GM12891 (cell line): ENCODE results near the gene ARHGEF11.

ENCODE experiments used
- POLR2A ChIP-seq: IDR thresholded peaks from 2 replicates; pipeline ENCODE4 v1.6.1; 2011; ENCODE audit warnings: low read depth, low read length, control low read depth
- POLR2AphosphoS5 ChIP-seq: IDR thresholded peaks from 2 replicates; pipeline ENCODE4 v1.6.1; 2011; ENCODE audit warnings: low read depth, low read length, control low read depth
- TAF1 ChIP-seq: IDR thresholded peaks from 2 replicates; pipeline ENCODE4 v1.6.1; 2011; ENCODE audit warnings: low read depth, low read length, control low read depth

DNA sequence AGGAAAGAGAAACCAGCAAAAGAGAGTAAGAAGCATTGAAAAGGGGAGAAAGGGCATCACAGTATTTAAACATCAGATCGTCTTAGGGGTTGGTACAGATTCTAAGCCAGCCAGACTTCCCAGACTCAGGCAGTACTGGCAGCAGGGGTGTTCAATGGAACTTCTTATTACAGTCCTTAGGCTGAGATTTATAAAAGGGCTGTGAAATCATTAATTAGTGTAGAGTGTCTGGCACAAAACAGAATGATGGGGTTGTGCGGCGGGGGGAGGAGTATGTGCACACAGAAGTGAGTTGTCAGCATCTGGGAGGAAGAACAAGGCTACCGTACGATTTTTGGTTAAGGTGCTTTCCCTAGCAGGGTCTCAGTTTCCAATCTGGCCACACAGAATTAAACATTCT lies 38.2 kb downstream of the ARHGEF11 start:
- TF ChIP-seq POLR2AphosphoS5 (no peak), POLR2A (no peak), TAF1 (no peak)
